Right lobe of liver (tissue), 4 donors: ENCODE results near the gene FBXW11.

Experiments used
- POLR2A ChIP-seq: fragments of 450-650 bp; IDR thresholded peaks from one replicate; pipeline ENCODE4 v1.6.1; 2017; ENCODE audit warnings: antibody characterized with exemption, mild to moderate bottlenecking
- TF ChIP-seq, protein P1 (sequence below), 4 donors: fragments of 200-600 bp in 3 of 4; fragments of 450-650 bp in 1 of 4; IDR thresholded peaks; one replicate each; pipeline versions ENCODE4 v1.5.1 to v1.8.0; 2016 to 2022; ENCODE audit warnings: antibody characterized with exemption in 4 of 4, mild to moderate bottlenecking in 2 of 4
- donor health status: DM: no; HTN: no; CAD: no.
- donor health status: DM: no; HTN: no; CAD: no.
- donor health status: DM: no; HTN: yes; CAD: no.

DNA sequence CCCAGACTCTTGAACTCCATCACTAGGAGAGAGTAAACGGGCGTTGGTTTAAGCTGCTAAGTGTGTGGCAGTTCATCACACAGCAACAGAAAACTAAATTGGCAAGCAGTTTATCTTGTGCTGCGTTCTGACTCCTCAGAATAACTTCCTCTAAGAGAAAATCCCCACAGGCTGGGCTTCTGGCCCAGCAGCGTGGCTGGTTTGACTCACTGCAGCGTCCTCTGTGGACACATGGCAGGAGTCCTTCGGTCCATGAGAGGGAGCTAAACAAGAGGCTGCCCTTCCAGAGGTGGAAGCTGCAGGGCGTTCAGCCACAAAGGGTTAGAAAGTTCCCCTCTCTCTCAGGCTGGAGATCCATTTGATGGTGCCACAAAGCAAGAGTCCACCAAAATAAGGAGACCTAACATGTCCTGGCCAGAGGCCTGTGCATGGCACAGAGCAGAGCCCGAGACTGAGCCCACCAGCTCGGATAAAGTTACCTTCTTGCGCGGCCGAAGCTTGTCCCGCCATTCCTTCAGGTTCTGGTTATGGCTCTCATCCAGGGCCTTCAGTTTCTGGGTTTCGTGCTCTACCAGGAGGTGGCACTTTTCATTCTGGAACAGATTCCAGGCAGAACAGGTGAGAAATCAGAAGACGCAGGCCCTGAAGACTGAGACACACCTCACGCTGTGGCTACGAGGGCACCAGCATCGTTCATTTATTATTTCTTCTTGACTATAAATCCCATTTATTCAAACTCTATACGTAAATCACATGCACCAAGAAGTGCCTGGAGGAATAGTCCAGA lies 46.2 kb upstream of the FBXW11 start:
- TF ChIP-seq, protein P1, sequence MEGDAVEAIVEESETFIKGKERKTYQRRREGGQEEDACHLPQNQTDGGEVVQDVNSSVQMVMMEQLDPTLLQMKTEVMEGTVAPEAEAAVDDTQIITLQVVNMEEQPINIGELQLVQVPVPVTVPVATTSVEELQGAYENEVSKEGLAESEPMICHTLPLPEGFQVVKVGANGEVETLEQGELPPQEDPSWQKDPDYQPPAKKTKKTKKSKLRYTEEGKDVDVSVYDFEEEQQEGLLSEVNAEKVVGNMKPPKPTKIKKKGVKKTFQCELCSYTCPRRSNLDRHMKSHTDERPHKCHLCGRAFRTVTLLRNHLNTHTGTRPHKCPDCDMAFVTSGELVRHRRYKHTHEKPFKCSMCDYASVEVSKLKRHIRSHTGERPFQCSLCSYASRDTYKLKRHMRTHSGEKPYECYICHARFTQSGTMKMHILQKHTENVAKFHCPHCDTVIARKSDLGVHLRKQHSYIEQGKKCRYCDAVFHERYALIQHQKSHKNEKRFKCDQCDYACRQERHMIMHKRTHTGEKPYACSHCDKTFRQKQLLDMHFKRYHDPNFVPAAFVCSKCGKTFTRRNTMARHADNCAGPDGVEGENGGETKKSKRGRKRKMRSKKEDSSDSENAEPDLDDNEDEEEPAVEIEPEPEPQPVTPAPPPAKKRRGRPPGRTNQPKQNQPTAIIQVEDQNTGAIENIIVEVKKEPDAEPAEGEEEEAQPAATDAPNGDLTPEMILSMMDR (IDR thresholded peaks at IDR 0.05) = no peak
- TF ChIP-seq POLR2A = no peak
